HepG2 (cell line): Measurements from ENCODE around the gene CYP17A1. TPM values are rescaled to one million over a fixed set of nuclear protein-coding genes. Genes with fewer than 3 reads are reported as not detected.

Experiments used
- MXD1 ChIP-seq: sonication (generic); formaldehyde crosslinking; IDR thresholded peaks from 2 replicates; pipeline ENCODE4 v1.4.0; 2020; ENCODE audit warnings: mild to moderate bottlenecking, missing genetic modification reagents
- PLRG1 ChIP-seq: fragments of 450-650 bp; conservative IDR thresholded peaks from 2 replicates; pipeline ENCODE4 v1.6.1; 2016
- SOX13 ChIP-seq, 3 experiments: fragments of 450-650 bp in 1 of 3; sonication (generic) in 1 of 3; formaldehyde crosslinking in 1 of 3; IDR thresholded peaks in 2 of 3; conservative IDR thresholded peaks in 1 of 3; 2 replicates each; pipeline versions ENCODE4 v1.5.0 to v1.6.1; 2016 to 2020; ENCODE audit warnings: antibody characterized with exemption in 1 of 3, mild to moderate bottlenecking in 1 of 3, missing compliant biosample characterization in 1 of 3, missing genetic modification reagents in 1 of 3, moderate library complexity in 1 of 3
- STAT5B ChIP-seq: sonication (generic); formaldehyde crosslinking; IDR thresholded peaks from 2 replicates; pipeline ENCODE4 v1.4.0; 2020; ENCODE audit warnings: missing genetic modification reagents
- ZNF770 ChIP-seq: sonication (generic); formaldehyde crosslinking; IDR thresholded peaks from 2 replicates; pipeline ENCODE4 v1.5.0; 2020; ENCODE audit warnings: mild to moderate bottlenecking, missing genetic modification reagents
- polyA plus RNA-seq, 8 experiments: library from polyadenylated mRNA; depleted of rRNA in 3 of 8; stranded (reverse) in 7 of 8; unstranded in 1 of 8; fragments of >200 nt; fragmentation: Illumina TruSeq in 4 of 8; extraction: Trizol in 4 of 8; gene quantifications; 2 replicates each; pipeline versions ENCODE4 v1.2.1 to v1.2.3, GENCODE V29; 2011 to 2016; ENCODE audit warnings: low read depth in 4 of 8, missing spikeins in 1 of 8, mixed read lengths in 1 of 8; ENCODE audit not compliant: insufficient read depth in 1 of 8
- total RNA-seq, 5 experiments: library from RNA; depleted of rRNA; stranded (reverse); fragments of >200 nt; fragmentation: Illumina TruSeq; extraction: Trizol; gene quantifications; 2 replicates each; pipeline ENCODE4 v1.2.3, GENCODE V29; 2016; ENCODE audit warnings: low read depth in 1 of 5
- TF ChIP-seq, protein P1 (sequence below): sonication (generic); formaldehyde crosslinking; IDR thresholded peaks from 2 replicates; pipeline ENCODE4; 2020; ENCODE audit warnings: missing genetic modification reagents, mild to moderate bottlenecking, borderline replicate concordance
- TF ChIP-seq, protein P2 (sequence below): fragments of 450-650 bp; IDR thresholded peaks from 2 replicates; pipeline ENCODE4 v1.6.1; 2017

CYP17A1 gene
- total and polyA plus RNA-seq, 2 of the 13 experiments (the other 11 are each of a cell fraction or from before 2014, with no cell fraction given) = 0.13 to 1.1 TPM

DNA sequence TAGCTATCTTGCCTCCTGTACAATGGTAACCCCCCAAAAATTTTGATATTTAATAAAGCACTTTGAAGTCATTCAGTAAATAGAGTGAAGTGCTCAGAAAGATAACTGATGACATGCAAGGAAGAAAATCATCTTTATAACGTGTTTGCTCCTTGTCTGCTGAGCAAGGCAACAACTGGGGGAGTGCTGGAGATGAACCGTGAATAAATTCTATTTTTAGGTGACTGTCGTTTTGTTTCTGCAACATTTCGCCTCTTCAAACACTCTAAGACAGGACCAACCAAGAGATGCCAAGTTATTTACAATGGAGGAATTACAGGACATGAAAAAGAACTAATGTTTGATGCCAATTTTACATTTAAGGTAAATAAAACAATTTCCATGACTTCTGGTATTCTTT lies 41.4 kb upstream of the CYP17A1 start (continued):
- TF ChIP-seq ZNF770 (CRISPR knock-in tag) = no peak
- TF ChIP-seq MXD1 = no peak
- TF ChIP-seq SOX13 (IDR thresholded peaks at IDR 0.05) = no peak
- TF ChIP-seq SOX13 (CRISPR knock-in tag; conservative IDR thresholded peaks at IDR 0.05 in 1 of 2, IDR thresholded peaks at IDR 0.05 in 1 of 2) = no peak
- TF ChIP-seq, protein P1, sequence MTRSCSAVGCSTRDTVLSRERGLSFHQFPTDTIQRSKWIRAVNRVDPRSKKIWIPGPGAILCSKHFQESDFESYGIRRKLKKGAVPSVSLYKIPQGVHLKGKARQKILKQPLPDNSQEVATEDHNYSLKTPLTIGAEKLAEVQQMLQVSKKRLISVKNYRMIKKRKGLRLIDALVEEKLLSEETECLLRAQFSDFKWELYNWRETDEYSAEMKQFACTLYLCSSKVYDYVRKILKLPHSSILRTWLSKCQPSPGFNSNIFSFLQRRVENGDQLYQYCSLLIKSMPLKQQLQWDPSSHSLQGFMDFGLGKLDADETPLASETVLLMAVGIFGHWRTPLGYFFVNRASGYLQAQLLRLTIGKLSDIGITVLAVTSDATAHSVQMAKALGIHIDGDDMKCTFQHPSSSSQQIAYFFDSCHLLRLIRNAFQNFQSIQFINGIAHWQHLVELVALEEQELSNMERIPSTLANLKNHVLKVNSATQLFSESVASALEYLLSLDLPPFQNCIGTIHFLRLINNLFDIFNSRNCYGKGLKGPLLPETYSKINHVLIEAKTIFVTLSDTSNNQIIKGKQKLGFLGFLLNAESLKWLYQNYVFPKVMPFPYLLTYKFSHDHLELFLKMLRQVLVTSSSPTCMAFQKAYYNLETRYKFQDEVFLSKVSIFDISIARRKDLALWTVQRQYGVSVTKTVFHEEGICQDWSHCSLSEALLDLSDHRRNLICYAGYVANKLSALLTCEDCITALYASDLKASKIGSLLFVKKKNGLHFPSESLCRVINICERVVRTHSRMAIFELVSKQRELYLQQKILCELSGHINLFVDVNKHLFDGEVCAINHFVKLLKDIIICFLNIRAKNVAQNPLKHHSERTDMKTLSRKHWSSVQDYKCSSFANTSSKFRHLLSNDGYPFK = no peak
- no peak for TF ChIP-seq PLRG1
- TF ChIP-seq STAT5B (CRISPR knock-in tag) = no peak
- TF ChIP-seq, protein P2, sequence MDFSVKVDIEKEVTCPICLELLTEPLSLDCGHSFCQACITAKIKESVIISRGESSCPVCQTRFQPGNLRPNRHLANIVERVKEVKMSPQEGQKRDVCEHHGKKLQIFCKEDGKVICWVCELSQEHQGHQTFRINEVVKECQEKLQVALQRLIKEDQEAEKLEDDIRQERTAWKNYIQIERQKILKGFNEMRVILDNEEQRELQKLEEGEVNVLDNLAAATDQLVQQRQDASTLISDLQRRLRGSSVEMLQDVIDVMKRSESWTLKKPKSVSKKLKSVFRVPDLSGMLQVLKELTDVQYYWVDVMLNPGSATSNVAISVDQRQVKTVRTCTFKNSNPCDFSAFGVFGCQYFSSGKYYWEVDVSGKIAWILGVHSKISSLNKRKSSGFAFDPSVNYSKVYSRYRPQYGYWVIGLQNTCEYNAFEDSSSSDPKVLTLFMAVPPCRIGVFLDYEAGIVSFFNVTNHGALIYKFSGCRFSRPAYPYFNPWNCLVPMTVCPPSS = no peak
